Activated T-helper 1 cell treated with Interleukin-2 at 50 U/mL for 16 hours (primary cell): Measurements from ENCODE around the gene MTG2.

Experiments
- DNase-seq: peaks from one replicate; pipeline ENCODE4 v3.0.0-alpha.2; 2020; ENCODE audit warnings: low read depth

The MTG2 gene

GRCh38 chr20:62163485-62163865, 19.4 kb upstream of the MTG2 start:
- no peak for DNase-seq

- no peak for DNase-seq
Measured at GRCh38 chr20:62163986-62164762, 18.7 kb upstream of the MTG2 start.

GRCh38 chr20:62164879-62165761, 17.7 kb upstream of the MTG2 start:
- DNase-seq = no peak

DNA sequence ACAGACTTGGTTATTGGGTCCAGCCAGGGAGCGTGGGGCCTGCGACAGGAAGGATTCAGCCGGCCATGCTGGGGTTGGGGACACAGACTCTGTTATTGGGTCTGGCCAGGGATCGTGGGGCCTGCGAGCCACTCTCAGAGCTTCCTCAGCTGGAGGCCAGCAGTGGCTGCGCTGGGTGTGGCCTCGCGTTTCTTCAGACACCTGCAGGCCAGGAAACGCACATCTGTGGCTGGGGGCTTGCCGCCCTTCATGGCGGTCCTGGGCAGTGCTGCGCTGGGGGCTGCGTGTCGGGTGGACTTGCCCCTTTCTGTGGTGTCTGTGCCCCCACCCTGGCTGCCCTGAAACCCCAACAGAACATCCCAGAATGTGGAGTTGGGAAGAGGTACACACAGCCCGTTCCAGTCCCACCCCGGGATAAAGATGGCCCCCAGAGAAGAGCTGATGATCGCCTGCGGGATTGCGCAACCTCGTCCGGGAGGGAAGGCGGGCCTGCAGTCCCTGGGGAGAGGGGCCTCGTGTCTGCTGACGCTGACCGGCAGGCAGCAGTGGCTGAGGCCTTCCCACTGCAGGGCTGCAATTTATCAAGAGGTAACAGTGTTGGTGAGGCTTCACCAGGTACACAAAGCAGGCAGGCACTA, 16.9 kb upstream of the MTG2 start:
- no peak for DNase-seq

GRCh38 chr20:62167474-62167873, 15.4 kb upstream of the MTG2 start:
- no peak for DNase-seq

DNA sequence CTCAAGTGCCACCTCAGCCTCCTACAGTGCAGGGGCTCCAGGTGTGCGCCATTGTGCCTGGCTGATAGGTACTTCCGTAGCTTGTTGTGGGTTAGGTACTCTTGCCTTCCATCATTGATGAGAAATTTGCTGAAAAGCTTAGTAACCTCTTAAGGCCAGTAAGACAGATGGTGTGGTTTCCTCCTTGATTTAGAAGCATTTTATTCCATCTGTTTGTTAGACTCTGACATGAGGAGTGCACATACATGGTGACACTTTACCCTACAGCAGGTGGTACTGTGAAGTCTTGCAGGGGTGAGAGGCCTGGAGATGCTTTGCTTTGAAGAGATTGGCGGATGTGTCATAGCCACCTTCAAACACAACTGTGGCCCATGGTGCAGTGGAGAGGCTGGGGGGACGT, 14.8 kb upstream of the MTG2 start:
- no peak for DNase-seq

- DNase-seq = no peak
Measured at GRCh38 chr20:62168890-62169435, 13.9 kb upstream of the MTG2 start.

GRCh38 chr20:62170536-62170935, 12.3 kb upstream of the MTG2 start:
- no peak for DNase-seq

- no peak for DNase-seq
Measured at GRCh38 chr20:62171245-62171644, 11.6 kb upstream of the MTG2 start.

GRCh38 chr20:62172666-62173065, 10.2 kb upstream of the MTG2 start:
- DNase-seq = no peak

DNA sequence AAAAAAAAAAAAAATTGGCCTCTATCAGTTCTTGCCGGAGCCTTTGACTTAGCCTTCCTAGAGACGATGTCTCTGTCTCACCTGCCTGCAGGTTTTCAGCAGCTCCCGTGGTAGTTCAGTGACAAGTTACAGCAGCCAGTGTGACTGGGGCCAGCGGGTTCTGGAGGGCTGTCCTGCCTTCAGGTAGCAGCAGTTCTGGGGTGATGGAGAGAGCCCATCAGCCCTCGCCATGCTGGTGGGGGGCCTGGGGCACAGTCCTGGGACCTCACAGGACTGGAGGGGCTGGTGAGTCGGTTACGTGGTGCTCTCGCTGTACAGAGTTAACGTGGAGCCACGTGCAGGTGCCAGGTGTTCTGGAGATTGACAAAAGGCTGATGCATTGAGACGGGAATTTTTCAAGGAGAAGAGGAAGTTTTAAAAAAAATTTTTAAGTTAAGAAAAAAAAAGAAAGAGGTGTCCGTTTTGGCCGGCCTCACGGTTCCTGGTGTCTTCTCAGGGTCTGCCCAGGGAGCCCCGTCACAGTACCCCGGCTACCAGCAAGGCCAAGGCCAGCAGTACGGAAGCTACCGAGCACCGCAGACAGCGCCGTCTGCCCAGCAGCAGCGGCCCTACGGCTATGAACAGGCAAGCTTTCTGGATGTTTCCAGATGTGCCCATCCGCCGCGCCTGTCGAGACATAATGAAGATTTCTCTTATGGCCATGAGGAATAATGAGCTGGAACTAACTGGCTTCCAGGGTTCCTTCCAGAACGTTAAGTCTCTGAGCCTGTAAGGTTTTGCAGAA, 8.6 kb upstream of the MTG2 start:
- no peak for DNase-seq

DNA sequence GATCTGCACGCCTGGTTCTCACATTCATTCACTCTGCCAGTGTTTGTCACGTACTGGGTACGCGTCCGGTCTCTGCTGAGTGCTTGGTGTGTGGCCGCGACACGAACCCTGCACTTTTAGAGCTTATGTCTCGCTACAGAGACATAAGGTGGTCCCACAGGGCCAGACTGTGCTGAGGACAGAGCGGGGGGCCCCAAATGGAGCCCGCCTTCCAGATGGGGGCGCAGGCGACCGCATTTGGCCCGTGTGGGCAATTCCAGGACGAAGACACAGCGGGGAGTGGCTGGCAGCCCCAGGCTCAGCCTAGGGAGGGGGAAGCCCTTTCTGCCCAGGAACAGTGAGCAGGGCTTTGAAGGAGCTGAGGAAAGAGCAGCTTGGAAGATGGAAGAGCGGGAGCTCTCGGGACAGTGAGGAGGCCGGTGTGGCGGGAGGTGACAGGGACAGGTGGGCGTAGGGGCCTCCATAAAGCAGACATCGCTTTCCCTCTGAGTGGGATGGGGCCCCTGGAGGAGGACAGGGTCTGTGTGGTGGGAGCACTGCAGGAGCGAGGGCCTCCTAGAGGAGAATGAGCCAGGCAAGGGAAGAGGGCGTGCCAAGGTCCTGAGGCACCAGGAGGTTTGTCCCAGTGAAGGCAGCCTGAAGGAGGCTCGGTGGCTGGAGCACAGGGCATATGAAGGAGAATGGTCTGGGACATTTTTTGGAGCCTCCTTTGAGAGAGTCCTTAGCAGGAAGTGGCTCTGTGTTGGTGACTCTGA, 7.8 kb upstream of the MTG2 start:
- no peak for DNase-seq

DNA sequence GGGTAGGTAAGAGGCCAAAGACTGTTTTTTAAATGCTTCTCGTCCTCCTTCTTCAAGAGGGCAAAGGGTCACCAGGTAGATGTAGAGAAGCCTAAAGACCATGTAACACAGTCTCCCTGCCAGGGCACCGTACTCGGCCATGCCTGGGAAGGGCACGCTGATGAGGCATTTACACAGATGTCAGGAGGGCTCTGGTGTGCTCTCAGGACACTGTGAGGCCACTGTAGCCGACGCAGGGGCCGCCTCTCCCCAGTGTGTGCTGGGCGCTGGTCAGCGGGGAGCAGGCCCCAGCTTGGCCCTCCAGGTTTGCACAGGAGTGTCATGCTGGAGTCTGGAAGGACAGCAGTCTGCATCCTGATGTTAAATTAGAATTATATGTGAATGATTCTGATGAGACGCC, 7.1 kb upstream of the MTG2 start:
- no peak for DNase-seq

DNA sequence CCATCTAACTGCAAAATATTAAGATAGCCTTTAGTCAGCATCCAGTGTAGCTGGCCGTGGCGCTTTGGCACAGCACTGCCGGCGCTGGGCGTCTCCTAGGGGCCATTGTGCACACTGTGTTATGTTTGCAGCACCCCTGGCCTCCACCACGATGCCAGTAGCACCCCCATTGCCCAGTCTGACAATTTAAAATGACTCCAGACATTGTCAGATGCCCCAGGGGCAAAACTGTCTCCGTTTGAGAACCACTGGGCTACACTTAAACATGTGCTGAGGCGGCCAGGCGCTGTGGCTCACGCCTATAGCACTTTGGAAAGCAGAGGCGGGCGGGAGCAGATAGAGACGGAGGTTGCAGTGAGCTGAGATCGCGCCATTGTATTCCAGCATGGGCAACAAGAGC, 6.0 kb upstream of the MTG2 start:
- DNase-seq = no peak

DNA sequence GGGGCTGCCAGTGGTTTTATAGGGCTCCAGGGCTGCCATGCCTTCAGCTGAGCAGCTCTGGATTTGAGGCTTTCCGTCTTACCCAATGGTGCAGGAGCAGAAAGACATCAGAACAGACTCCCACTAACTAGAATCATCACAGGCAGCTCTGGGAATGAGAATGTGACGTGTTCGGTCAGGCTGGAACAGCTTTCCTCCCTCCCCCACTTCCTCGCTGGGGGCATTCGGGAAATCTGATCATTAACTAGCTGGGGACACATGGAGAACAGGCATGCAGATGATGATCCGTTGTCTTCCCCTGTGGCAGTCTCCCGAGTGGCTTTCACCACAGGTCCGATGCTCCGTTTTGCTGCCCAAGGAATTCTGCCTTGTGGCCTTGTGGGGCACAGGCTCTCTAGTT, 5.5 kb upstream of the MTG2 start:
- no peak for DNase-seq

GRCh38 chr20:62178316-62179161, 4.3 kb upstream of the MTG2 start:
- no peak for DNase-seq

- no peak for DNase-seq
Measured at GRCh38 chr20:62179162-62179504, 3.7 kb upstream of the MTG2 start.

DNA sequence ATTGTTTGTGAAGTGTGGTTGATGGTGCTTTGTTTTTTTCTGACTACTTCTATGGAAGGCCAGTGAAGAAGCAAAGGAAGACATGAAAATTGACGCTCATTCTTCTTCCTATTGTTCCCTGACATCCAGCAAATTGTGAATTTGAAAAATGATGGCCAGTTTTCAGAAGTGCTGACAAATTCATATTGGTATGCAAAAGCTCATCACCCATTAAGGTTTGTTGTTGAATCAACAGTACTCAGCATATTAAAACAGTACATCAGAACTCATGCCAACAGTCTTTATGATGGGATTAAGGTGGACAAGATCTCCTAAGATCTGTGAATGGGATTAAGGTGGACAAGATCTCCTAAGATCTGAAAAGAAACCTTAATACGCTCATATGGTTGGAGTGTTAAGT, 1.0 kb upstream of the MTG2 start:
- DNase-seq = no peak

DNA sequence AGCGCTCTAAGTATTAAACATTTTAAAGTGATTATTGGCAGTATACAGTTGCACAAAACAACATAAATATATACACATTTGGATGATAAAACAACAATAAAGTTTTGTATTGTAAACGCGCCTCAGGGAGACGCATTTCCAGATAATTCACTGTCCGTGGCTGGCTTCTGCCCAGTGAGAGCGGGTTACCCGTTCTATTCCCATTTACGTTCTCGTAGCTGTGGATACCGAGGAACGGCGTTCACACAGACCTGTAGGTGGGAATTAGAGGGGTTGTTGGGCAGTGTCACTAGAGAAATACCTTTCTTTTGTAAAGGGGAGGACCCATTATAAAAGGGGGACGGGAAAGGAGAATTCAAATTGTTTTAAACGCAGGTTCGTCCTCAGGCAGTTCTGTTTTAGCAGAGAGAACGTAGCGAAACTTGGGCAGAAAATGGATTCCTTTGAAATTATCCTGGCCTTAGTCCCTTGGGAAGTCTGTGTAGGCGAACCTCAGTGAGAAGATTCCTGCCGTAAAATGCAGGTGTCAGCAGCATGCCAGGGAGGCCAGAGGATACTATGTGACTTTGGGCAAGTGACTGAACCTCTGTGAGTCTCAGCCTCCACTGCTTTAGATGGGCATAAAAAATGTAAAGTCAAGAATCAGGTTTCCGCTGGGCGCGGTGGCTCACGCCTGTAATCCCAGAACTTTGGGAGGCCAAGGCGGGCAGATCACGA, 756 bp downstream of the MTG2 start:
- no peak for DNase-seq

DNA sequence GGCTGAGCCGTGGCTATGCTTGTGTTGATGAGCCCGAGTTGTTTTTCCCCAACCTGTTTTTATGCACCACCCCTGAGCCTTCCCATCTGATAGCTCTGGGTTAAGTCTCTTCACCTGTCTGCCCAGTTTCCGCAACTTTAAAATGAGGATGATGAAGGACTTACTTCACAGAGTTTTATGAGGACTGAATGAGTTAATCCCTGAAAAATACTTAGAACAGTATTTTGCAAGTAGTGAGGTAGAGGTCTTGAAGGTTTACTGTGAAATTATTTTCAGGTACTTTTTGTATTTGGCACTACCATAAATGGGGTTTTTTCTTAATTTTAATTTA, 3.2 kb downstream of the MTG2 start:
- no peak for DNase-seq
